Jurkat, Clone E6-1 (cell line): ENCODE data around the gene HSPA5. TPM values are rescaled to one million over a fixed set of nuclear protein-coding genes. Genes with fewer than 3 reads are reported as not detected.
A peak's percentile ranks its signal among the peaks of the same experiment; 100 is the strongest.
"Not testable (repeated sequence)": the region's sequence is repeated elsewhere in the genome, so short reads cannot be mapped to it uniquely, and the experiment has no call there.

Experiments
- DNase-seq: peaks from one replicate; pipeline ENCODE4 v3.0.0-alpha.2; 2011; ENCODE audit warnings: low read depth, low spot score
- H3K4me3 ChIP-seq: 2 replicates; pipeline ENCODE4 v1.5.1; 2011; ENCODE audit warnings: mild to moderate bottlenecking, low read length, control low read depth, moderate library complexity
- polyA plus RNA-seq: library from polyadenylated mRNA; unstranded; fragments of >200 nt; gene quantifications from one replicate; pipeline ENCODE4 v1.2.1, GENCODE V29; 2012; ENCODE audit warnings: missing spikeins; ENCODE audit not compliant: insufficient read length, insufficient read depth

Gene HSPA5
- 94.4 TPM for polyA plus RNA-seq

DNA sequence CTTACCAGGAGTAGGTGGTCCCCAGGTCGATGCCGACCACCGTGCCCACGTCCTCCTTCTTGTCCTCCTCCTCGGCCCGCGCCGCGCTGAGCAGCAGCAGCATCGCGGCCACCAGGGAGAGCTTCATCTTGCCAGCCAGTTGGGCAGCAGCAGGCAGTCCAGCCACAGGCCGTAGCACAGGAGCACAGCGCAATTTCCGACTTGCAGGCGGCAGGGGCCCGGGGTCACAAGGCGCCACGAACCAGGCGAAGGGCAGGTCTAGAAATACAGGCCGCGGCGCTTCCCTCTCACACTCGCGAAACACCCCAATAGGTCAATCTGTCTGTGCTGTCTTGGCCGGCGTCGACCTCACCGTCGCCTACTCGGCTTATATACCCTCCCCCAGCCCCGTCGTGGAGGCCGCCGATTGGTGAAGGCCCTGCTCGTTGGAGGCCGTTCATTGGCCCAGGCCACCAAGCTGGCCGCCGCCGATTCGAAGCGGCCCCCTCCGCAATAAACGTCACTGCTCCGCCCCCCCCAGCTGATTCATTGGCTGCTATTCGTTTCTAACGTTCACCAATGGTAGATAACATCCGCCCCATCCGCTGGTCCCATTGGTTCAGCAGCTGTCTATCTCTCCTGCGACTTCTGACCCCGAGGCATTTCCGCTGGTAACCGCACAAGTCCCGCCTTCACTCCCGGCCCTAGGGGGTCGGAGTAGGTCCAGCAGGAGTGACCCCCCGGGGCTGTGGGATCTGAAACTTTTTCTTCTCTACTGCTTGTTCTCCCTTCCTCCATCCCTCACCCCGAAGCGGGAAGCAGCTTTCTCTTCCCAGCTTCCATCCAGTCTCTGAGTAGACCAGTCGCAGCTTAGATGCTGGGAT lies at the start of gene HSPA5:
HSPA5 (minus strand) TSS at position 344 of the 863 bp plus-strand sequence; CDS start at position 127, 217 bp downstream.
- H3K4me3 ChIP-seq: peak within 1 kb of the TSS; percentile 98
- DNase-seq: peak; percentile 99

- not testable (repeated sequence) for H3K4me3 ChIP-seq, DNase-seq
These were observed 45.8 kb upstream of the HSPA5 start for GRCh38 chr9:125286935-125287433.

DNA sequence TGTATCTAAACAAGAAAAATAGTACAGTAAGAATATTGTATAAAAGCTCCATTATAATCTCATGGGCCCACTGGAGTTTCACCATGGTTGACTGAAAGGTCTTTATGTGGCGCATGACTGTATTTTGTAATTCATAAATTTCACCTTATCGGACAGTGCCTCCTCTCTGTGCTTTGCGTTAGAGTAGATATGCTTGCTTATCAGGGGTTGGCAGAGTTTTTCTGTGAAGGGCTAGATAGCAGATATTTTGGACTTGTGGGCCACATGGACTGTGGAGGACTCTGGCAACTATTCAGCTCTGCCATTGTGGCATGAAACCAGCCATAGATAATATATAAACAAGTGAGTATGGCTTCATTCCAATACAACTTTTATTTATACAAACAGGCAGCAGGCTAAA lies 43.7 kb upstream of the HSPA5 start:
- no peak overlapping the region for H3K4me3 ChIP-seq
- DNase-seq: no peak

- H3K4me3 ChIP-seq: no peak overlapping the region
- DNase-seq: no peak
These were observed 39.8 kb upstream of the HSPA5 start for GRCh38 chr9:125280945-125281344.

DNA sequence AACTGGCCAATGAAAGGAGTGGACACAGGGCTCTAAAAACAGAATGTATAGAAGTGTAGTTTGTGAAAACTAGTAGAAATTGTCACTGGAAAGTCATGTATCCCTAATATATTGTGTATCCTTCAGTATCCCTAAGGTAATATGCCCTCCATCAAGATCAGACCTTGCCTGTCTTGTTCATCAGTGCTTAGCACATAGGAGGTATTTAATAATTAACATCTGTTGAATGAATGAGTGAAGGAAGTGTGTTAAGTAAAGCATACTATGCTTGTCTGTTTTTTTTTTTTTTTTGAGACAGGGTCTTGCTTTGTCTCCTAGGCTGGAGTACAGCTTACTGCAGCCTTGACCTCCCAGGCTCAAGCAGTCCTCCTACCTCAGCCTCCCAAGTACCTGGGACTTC lies 36.3 kb upstream of the HSPA5 start:
- no peak for DNase-seq
- no peak overlapping the region for H3K4me3 ChIP-seq

GRCh38 chr9:125276771-125277170 lies 35.6 kb upstream of the HSPA5 start:
- no peak for DNase-seq
- H3K4me3 ChIP-seq: no peak overlapping the region

DNA sequence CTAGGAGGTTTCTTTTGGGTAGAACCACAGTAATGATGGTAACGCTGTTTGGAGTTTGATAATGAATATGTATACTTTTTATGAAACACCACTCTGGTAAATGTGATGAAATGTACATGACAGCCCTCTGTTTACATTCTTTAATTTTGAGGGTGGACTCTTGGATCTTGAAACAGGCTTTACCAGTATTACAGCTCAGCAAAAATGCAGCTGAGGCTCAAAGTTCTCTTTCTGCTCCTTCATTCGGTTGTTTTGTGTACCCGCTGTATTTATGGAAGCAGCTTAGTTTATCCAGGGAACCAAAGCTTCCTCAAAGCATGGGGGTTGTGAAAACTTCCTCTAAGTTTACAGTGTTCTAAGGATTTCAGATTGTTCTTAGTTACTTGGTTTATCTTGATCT lies 31.6 kb upstream of the HSPA5 start:
- DNase-seq: no peak
- no peak overlapping the region for H3K4me3 ChIP-seq

GRCh38 chr9:125271081-125271480 lies 29.9 kb upstream of the HSPA5 start:
- no peak overlapping the region for H3K4me3 ChIP-seq
- DNase-seq: no peak

- no peak for DNase-seq
- H3K4me3 ChIP-seq: no peak overlapping the region
These were observed 27.9 kb upstream of the HSPA5 start for GRCh38 chr9:125269014-125269397.

DNA sequence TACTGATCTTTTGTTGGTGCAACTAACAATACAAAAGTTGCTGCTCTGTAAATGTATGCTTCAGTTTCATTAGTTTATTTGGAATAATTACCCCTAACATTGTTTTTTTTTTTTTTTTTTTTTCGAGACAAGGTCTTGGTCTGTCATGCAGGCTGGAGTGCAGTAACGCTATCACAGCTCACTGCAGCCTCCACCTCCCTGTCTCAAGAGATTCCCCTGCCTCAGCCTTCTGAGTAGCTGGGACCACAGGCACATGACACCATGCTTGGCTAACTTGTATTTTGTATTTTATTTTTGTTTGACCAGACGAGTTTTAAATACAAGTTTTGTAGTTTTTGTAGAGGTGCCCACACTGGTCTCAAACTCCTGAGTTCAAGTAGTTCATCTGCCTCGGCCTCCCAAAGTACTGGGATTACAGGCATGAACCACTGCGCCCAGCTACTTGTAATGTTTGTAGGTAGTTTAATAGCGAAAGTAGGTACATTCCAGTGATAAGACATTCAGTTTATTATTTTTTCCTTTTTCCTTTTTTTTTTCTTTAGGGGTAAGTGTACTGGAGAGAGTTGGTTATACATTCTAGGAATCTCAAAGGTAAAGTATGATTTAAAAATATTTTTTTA lies 27.4 kb upstream of the HSPA5 start:
- no peak for DNase-seq
- no peak overlapping the region for H3K4me3 ChIP-seq

GRCh38 chr9:125264068-125264467 lies 22.9 kb upstream of the HSPA5 start:
- H3K4me3 ChIP-seq: peak overlapping the region; percentile 13; the same call in 1 of the 2 replicates
- peak; percentile 30 for DNase-seq

- DNase-seq: no peak
- peak overlapping the region; percentile 89 for H3K4me3 ChIP-seq
These were observed 21.3 kb upstream of the HSPA5 start for GRCh38 chr9:125262294-125262991.

- peak within 1 kb of the TSS; percentile 89 for H3K4me3 ChIP-seq
- peak; percentile 79 for DNase-seq
These were observed 20.6 kb upstream of the HSPA5 start, which contains the start of gene GAPVD1 for GRCh38 chr9:125261501-125262293. Gene GAPVD1 (plus strand): TSS chr9:125261826. CDS start chr9:125298922, 37,096 bp downstream.

DNA sequence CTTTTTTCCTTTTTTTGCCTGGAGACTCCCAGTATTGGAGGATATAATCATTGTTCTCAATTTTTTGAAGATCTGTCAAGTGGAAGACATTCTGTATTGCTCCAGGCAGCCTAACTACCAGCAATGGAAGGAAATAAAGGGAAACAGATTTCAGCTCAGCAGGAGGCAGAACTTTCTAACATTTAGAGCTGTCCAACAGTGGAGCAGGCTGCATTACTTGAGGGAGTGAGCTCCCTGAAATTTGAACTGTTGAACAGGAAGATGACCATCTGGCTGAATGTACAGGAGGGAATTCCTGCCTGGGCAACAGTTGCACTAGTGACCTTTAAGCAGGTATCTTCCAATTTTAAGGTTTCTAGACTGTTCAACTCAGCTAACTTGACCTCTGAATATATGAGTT lies 19.4 kb upstream of the HSPA5 start:
- no peak for DNase-seq
- H3K4me3 ChIP-seq: no peak overlapping the region

GRCh38 chr9:125258832-125259534 lies 17.8 kb upstream of the HSPA5 start:
- H3K4me3 ChIP-seq: no peak overlapping the region
- DNase-seq: no peak

GRCh38 chr9:125258160-125258785 lies 17.1 kb upstream of the HSPA5 start:
- DNase-seq: no peak
- H3K4me3 ChIP-seq: no peak overlapping the region

DNA sequence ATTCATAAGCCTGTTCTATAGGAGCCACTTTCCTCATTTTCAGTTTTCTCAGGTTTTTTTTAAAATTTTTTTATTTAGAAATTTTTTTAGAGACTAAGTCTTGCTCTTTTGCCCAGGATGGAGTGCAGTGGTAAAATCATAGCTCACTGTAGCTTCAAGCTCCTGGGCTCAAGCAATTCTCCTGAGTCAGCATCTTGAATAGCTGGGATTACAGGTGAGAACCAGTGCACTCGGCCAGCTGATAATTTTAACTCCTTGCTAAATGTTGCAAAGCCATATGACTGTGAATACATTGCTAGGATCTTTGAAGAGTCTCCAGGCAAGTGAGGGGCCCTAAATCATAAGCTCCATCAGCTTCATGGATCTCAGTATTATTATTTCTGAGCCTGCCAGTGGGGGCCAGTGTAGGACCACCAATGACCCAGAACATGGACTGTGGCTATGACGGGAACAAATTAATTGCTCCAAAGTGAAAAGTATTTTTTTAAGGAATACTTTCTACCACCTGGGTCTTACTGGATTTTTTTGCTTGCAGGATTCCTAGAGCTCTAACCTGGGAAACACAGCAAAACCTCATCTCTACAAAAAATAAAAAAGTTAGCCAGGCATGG lies 14.7 kb upstream of the HSPA5 start:
- no peak for DNase-seq
- no peak overlapping the region for H3K4me3 ChIP-seq
